ENCODE measurements around the gene HEY2.

DNA sequence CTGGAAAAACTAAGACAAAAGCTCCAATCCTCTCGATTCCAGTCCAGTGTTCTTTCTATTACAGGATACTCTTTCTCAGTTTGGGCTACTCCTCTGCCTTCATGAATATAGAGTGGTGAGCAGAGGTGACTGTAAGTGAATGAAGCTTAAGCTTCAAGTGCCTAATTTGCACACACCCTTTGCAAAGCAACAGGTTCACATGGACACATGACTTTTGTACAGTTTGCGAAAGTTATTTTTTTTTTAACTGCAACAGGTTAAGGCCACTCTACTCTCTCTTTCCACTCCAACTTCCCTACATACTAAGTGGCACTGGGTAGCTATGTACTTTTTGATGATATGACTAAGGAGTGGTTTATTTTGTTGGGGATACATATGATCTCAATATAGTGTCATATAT lies 19.4 kb upstream of the HEY2 start:
- TF ChIP-seq YY1 (tag by site-specific recombination; IDR thresholded peaks at IDR 0.05) (no peak), ZNF37A (tag by site-specific recombination; IDR thresholded peaks at IDR 0.05) (no peak)
- TF ChIP-seq, protein P1, sequence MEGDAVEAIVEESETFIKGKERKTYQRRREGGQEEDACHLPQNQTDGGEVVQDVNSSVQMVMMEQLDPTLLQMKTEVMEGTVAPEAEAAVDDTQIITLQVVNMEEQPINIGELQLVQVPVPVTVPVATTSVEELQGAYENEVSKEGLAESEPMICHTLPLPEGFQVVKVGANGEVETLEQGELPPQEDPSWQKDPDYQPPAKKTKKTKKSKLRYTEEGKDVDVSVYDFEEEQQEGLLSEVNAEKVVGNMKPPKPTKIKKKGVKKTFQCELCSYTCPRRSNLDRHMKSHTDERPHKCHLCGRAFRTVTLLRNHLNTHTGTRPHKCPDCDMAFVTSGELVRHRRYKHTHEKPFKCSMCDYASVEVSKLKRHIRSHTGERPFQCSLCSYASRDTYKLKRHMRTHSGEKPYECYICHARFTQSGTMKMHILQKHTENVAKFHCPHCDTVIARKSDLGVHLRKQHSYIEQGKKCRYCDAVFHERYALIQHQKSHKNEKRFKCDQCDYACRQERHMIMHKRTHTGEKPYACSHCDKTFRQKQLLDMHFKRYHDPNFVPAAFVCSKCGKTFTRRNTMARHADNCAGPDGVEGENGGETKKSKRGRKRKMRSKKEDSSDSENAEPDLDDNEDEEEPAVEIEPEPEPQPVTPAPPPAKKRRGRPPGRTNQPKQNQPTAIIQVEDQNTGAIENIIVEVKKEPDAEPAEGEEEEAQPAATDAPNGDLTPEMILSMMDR (tag by site-specific recombination; IDR thresholded peaks at IDR 0.05), result no peak

All from HEK293 (cell line).